ENCODE results near the gene ETNPPL.

DNA sequence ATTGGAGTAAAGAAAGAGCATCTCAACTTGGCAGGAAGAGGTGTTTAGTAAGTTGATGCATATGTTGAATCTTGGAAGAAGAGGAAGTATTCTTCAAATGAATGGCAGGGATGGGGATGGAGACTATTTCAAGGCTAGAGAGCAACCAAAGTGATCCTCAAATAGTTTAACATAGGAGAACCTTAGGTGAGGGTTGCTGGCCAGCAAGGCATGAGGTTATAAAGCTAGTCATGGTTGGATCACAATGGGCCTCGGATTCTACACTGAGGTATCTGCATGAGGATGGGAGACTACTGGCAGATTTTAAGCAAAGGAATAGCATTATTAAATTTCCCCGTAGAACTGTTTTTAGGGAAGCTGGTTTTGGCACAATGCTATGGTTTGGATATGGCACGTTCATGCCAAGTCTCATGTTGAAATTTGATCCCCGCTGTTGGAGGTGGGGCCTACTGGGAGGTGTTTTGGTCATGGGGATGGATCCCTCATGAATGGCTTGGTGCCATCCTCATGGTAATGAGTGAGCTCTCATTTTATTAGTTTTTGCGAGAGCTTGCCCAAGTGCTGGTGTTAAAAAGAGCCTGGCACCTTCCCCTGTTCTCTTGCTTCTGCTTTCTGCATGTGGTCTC, 41.9 kb upstream of the ETNPPL start:
- TF ChIP-seq MAFF (IDR thresholded peaks at IDR 0.05; ENCODE audit: low read depth, low read length) (no peak), PHB2 (IDR thresholded peaks at IDR 0.05; ENCODE audit: partially characterized antibody) (no peak), SIN3A (IDR thresholded peaks at IDR 0.05; ENCODE audit: borderline replicate concordance, low read depth, low read length) (no peak), TAF1 (CRISPR knock-in tag; IDR thresholded peaks at IDR 0.05) (no peak), POLR2A (IDR thresholded peaks at IDR 0.05; ENCODE audit: insufficient read depth in 1 of 2, low read depth in 2 of 2, low read length in 2 of 2) (no peak), RELA (CRISPR knock-in tag; IDR thresholded peaks at IDR 0.05) (no peak), EZH2 (conservative IDR thresholded peaks at IDR 0.05; ENCODE audit: low read depth, low read length) (no peak), SSRP1 (CRISPR knock-in tag; IDR thresholded peaks at IDR 0.05) (no peak), GABPB1 (CRISPR knock-in tag; IDR thresholded peaks at IDR 0.05) (no peak), ZFP41 (CRISPR knock-in tag; IDR thresholded peaks at IDR 0.05; ENCODE audit: borderline replicate concordance) (no peak), ZNF557 (CRISPR knock-in tag; IDR thresholded peaks at IDR 0.05) (no peak)
- TF ChIP-seq, protein P1, sequence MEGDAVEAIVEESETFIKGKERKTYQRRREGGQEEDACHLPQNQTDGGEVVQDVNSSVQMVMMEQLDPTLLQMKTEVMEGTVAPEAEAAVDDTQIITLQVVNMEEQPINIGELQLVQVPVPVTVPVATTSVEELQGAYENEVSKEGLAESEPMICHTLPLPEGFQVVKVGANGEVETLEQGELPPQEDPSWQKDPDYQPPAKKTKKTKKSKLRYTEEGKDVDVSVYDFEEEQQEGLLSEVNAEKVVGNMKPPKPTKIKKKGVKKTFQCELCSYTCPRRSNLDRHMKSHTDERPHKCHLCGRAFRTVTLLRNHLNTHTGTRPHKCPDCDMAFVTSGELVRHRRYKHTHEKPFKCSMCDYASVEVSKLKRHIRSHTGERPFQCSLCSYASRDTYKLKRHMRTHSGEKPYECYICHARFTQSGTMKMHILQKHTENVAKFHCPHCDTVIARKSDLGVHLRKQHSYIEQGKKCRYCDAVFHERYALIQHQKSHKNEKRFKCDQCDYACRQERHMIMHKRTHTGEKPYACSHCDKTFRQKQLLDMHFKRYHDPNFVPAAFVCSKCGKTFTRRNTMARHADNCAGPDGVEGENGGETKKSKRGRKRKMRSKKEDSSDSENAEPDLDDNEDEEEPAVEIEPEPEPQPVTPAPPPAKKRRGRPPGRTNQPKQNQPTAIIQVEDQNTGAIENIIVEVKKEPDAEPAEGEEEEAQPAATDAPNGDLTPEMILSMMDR (CRISPR knock-in tag; IDR thresholded peaks at IDR 0.05), result no peak

Data from HepG2 (cell line).